Skeletal muscle satellite cell (primary cell): ENCODE data around the gene TBC1D32. TPM values are rescaled to one million over a fixed set of nuclear protein-coding genes. Genes with fewer than 3 reads are reported as not detected.
"Not testable (repeated sequence)": the region's sequence is repeated elsewhere in the genome, so short reads cannot be mapped to it uniquely, and the experiment has no call there.

Experiments used
- H3K27me3 ChIP-seq: 2 replicates; pipeline ENCODE4 v1.7.0; 2013; ENCODE audit warnings: low read length; ENCODE audit not compliant: control insufficient read depth, insufficient read depth
- H3K36me3 ChIP-seq: 2 replicates; pipeline ENCODE4 v1.7.0; 2013; ENCODE audit warnings: mild to moderate bottlenecking, control low read depth, low read length; ENCODE audit not compliant: insufficient read depth
- H3K4me1 ChIP-seq: 2 replicates; pipeline ENCODE4 v1.7.0; 2013; ENCODE audit warnings: low read length; ENCODE audit not compliant: control insufficient read depth, insufficient read depth
- H3K4me2 ChIP-seq: 2 replicates; pipeline ENCODE4 v1.7.0; 2013; ENCODE audit warnings: mild to moderate bottlenecking, low read length
- H3K4me3 ChIP-seq: 2 replicates; pipeline ENCODE4 v1.7.0; 2013; ENCODE audit warnings: low read length
- H3K9ac ChIP-seq: 2 replicates; pipeline ENCODE4 v1.7.0; 2013; ENCODE audit warnings: mild to moderate bottlenecking, low read depth, low read length, moderate library complexity
- H3K9me3 ChIP-seq: replicated peaks from 2 replicates; pipeline ENCODE4 v1.7.0; 2013; ENCODE audit warnings: mild to moderate bottlenecking, control low read depth, low read length
- small RNA-seq: library from RNA; depleted of rRNA; stranded (forward); fragments of <200 nt; gene quantifications from one replicate; pipeline ENCODE3, GENCODE V24; 2012

TBC1D32 gene

GRCh38 chr6:121043211-121043610, 291.1 kb downstream of the TBC1D32 start:
- not testable (repeated sequence) for H3K27me3 ChIP-seq, H3K9me3 ChIP-seq, H3K4me2 ChIP-seq, H3K4me1 ChIP-seq, H3K4me3 ChIP-seq, H3K9ac ChIP-seq, H3K36me3 ChIP-seq

DNA sequence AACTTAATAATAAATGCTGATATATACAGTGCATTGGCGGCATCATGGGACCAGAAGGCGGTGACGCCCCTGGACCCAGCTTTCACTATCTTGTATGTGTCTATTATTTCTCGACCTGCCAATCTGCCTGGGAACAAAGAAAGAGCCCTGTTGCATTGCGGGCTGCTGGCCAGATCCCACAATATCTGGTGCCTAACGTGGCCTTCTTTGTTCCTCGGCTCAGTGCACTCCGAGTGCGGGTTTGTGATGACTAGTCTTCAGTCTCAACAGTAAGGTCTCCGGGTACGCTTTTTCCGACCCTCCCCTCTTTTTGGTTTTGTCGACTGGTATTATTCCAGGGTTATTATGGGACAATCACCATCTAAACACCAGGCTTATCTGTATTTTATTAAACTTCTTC, 291.5 kb downstream of the TBC1D32 start:
- Histone ChIP-seq H3K36me3 (no peaks in the 10 kb centered on the region), H3K9me3 (no peaks in the 10 kb centered on the region), H3K27me3 (no peaks in the 10 kb centered on the region), H3K4me3 (no peak overlapping the region), H3K9ac (no peak overlapping the region), H3K4me1 (no peaks in the 10 kb centered on the region), H3K4me2 (no peak overlapping the region)

DNA sequence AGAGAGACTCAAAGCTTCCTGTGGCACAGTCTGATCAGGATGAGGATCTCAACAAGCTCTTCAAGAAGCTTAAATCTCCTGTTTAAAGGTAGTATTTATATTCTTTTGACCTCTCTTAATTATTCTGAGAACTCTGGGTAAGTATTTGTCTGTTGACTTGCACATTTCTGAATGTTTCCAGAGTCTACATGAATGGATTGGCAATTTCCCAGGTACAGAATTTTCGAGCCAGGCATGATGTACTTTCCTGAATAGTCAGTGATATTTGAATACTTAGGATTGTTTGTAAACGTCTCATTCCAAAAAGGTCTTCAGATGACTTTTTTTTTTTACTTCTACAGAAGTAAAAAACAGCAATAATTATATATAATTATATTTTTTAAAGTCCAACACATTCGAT, 293.4 kb downstream of the TBC1D32 start:
- Histone ChIP-seq H3K36me3 (no peaks in the 10 kb centered on the region), H3K27me3 (no peaks in the 10 kb centered on the region), H3K4me2 (no peak overlapping the region), H3K9me3 (no peaks in the 10 kb centered on the region), H3K4me1 (no peaks in the 10 kb centered on the region), H3K9ac (no peak overlapping the region), H3K4me3 (no peak overlapping the region)

- Histone ChIP-seq H3K4me3 (no peak overlapping the region), H3K36me3 (no peaks in the 10 kb centered on the region), H3K27me3 (no peaks in the 10 kb centered on the region), H3K9ac (no peak overlapping the region), H3K4me2 (no peak overlapping the region), H3K4me1 (no peaks in the 10 kb centered on the region), H3K9me3 (no peaks in the 10 kb centered on the region)
Measured at GRCh38 chr6:121033091-121033490, 301.2 kb downstream of the TBC1D32 start.

DNA sequence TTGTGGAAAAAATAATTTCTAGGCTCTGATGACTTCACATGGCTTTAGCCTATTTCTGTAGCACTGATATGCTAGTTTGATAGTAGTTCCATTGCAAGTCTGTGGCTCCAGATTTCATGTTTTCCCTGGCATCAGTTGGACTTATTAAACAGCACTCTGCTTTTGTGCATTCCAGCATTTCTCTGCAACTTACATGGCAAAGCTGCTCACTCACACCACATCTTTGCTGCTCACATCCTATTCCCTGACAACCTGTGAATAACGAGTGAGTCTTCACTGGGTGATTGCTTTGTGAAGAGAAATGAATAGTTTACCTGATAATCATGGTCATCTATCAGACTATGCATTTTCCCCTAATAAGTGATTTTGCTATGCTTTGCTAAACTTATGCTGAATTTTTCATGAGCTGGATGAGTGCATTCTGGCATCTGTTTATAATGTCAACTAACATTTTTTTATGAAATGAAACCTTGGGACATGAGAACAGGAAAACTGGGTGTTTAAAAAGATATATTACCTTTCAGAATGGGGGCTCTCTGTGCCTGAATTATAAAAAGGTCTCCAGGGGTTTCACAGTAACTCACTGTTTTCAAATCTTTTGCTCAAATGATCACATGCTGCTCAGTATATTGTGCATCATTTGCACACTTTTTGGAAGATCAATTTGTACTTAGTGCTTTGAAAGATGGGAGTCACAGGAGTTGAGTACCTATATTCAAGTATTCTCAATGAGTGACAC, 301.8 kb downstream of the TBC1D32 start:
- Histone ChIP-seq H3K9ac (no peak overlapping the region), H3K4me2 (no peak overlapping the region), H3K36me3 (no peaks in the 10 kb centered on the region), H3K27me3 (peaks cover 3% of the 10 kb centered on the region), H3K4me3 (no peak overlapping the region), H3K9me3 (no peaks in the 10 kb centered on the region), H3K4me1 (no peaks in the 10 kb centered on the region)

Small RNA genes lying within 50 kb of the gene (small RNA-seq; reads per million reads assigned to genes)
- not detected for gene RF00019
- gene RNU6-1286P: not detected
